ENCODE measurements around the gene LRTM1. TPM values are rescaled to one million over a fixed set of nuclear protein-coding genes. Genes with fewer than 3 reads are reported as not detected.

The LRTM1 gene
- total RNA-seq, 1 experiment from 2014 or later = not detected

DNA sequence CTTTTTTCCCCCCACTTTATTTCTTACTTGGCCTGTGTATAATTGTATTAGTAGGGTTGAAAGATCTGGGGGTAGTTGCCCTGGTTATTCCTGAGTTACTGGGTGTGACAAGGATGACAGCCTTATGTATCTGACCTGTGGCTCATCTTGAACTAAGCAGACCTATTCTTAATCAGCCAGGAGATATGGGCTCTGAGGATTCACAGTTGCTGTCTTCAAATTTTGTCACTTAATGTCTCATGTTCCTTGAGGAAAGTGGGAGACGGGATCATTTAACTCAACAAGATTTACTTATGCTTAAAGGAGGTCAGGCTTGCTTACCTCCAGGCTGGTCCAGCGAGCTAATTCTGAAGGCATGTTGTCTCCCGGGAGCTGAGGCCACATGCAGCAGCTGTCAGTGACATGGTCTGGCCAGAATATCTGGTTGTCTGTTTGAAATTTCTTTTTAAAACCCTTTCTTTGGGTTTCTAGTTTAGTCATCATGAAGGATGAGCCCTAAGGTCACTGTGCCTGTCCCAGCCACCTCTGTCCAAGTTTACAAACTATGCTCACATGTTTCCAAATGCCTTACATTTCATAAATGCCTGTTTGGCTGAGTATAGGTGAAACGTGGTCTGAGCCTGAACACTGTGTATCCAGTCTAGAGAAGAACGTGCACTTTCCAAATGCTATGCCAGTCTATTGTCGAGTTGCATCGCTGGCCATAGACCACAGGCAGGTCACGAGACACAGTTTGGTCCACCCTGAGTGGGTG lies 26.8 kb downstream of the LRTM1 start:
- ChIA-PET POLR2A (interaction anchor here (3.1 kb wide), 1 partner anchor 10 kb away, joined by 9 read pairs; no protein-coding TSS in a partner anchor), CTCF (interaction anchor here (1.2 kb wide), 1 partner anchor 31 kb away, joined by 3 read pairs; no protein-coding TSS in a partner anchor)
- peaks cover 27% of the 10 kb centered on the region for H3K36me3 Mint-ChIP-seq (ENCODE audit: insufficient read depth, unreplicated experiment)
- H3K4me1 Mint-ChIP-seq (ENCODE audit: insufficient read depth, unreplicated experiment) = peaks cover 22% of the 10 kb centered on the region
- TF ChIP-seq, protein P1, sequence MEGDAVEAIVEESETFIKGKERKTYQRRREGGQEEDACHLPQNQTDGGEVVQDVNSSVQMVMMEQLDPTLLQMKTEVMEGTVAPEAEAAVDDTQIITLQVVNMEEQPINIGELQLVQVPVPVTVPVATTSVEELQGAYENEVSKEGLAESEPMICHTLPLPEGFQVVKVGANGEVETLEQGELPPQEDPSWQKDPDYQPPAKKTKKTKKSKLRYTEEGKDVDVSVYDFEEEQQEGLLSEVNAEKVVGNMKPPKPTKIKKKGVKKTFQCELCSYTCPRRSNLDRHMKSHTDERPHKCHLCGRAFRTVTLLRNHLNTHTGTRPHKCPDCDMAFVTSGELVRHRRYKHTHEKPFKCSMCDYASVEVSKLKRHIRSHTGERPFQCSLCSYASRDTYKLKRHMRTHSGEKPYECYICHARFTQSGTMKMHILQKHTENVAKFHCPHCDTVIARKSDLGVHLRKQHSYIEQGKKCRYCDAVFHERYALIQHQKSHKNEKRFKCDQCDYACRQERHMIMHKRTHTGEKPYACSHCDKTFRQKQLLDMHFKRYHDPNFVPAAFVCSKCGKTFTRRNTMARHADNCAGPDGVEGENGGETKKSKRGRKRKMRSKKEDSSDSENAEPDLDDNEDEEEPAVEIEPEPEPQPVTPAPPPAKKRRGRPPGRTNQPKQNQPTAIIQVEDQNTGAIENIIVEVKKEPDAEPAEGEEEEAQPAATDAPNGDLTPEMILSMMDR (IDR thresholded peaks at IDR 0.05; ENCODE audit: unreplicated experiment) = no peak
- H3K4me3 Mint-ChIP-seq (ENCODE audit: unreplicated experiment) = no peak overlapping the region
- no peak overlapping the region for H3K27ac Mint-ChIP-seq (ENCODE audit: low read depth, unreplicated experiment)
- no peak for DNase-seq (ENCODE audit: unreplicated experiment)
- BruUV-seq (replicated peaks) = no TSS peak
- H3K27me3 Mint-ChIP-seq (ENCODE audit: insufficient read depth, unreplicated experiment) = no peaks in the 10 kb centered on the region
- intact Hi-C loops (cut with micrococcal nuclease) = no loop called here
- H3K9me3 Mint-ChIP-seq (ENCODE audit: unreplicated experiment) = no peaks in the 10 kb centered on the region

- peaks cover 29% of the 10 kb centered on the region for H3K4me1 Mint-ChIP-seq (ENCODE audit: insufficient read depth, unreplicated experiment)
- no peak for DNase-seq (ENCODE audit: unreplicated experiment)
- H3K4me3 Mint-ChIP-seq (ENCODE audit: unreplicated experiment) = no peak overlapping the region
- BruUV-seq (replicated peaks) = no TSS peak
- intact Hi-C loops (cut with micrococcal nuclease) = loop anchor here (10.0 kb wide), 1 partner anchor 86 kb away; no protein-coding TSS in a partner anchor
- H3K36me3 Mint-ChIP-seq (ENCODE audit: insufficient read depth, unreplicated experiment) = peaks cover 25% of the 10 kb centered on the region
- TF ChIP-seq, protein P1 (IDR thresholded peaks at IDR 0.05; ENCODE audit: unreplicated experiment) = no peak
- peak overlapping the region; percentile 77 for H3K27ac Mint-ChIP-seq (ENCODE audit: low read depth, unreplicated experiment)
- ChIA-PET POLR2A (interaction anchor here (1.5 to 3.1 kb wide), 2 partner anchors 9 to 17 kb away, joined by 5 to 9 read pairs; no protein-coding TSS in a partner anchor), CTCF (interaction anchor here (0.6 to 1.2 kb wide), 3 partner anchors 18 to 70 kb away, joined by 3 read pairs; no protein-coding TSS in a partner anchor)
- no peaks in the 10 kb centered on the region for H3K27me3 Mint-ChIP-seq (ENCODE audit: insufficient read depth, unreplicated experiment)
- H3K9me3 Mint-ChIP-seq (ENCODE audit: unreplicated experiment) = no peaks in the 10 kb centered on the region
These were observed 28.6 kb downstream of the LRTM1 start for GRCh38 chr3:54899273-54899672.

DNA sequence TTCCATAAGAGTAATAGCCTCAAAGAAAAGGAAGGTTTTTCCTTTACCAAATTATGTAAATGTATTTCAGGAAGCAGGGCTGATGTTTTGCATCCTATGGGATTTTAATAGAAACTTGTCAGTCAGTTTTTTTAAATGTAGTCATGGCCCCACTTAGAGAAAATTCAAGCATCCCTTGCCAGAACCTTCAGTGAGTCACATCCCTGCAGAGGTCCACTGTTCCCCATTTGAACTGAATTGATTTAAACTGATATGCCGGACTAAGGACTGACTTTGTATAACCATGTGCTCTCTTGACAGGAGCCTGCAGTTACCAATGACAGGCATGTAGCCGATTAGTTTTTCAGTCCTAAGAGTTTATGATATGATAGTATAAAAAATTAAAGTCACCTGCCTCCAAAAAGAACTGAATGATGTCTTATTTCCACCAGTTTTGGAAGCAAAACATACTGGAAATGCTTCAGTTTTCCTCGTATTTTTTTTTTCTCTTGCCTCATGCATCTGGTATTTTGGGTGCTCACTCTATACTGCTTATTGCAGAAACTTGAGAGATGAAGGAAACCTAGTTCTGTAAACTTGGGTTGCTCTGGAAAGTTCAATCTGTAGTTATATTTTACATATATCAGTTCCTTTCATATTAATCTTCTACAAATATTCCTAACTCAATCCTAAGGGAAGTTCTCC lies 30.7 kb downstream of the LRTM1 start:
- no peaks in the 10 kb centered on the region for H3K27me3 Mint-ChIP-seq (ENCODE audit: insufficient read depth, unreplicated experiment)
- peaks cover 20% of the 10 kb centered on the region for H3K36me3 Mint-ChIP-seq (ENCODE audit: insufficient read depth, unreplicated experiment)
- H3K4me3 Mint-ChIP-seq (ENCODE audit: unreplicated experiment) = no peak overlapping the region
- ChIA-PET CTCF (no interaction called here), POLR2A (no interaction called here)
- DNase-seq (ENCODE audit: unreplicated experiment) = no peak
- no peak overlapping the region for H3K27ac Mint-ChIP-seq (ENCODE audit: low read depth, unreplicated experiment)
- TF ChIP-seq, protein P1 (IDR thresholded peaks at IDR 0.05; ENCODE audit: unreplicated experiment) = no peak
- H3K9me3 Mint-ChIP-seq (ENCODE audit: unreplicated experiment) = no peaks in the 10 kb centered on the region
- no TSS peak for BruUV-seq (replicated peaks)
- H3K4me1 Mint-ChIP-seq (ENCODE audit: insufficient read depth, unreplicated experiment) = peaks cover 34% of the 10 kb centered on the region
- intact Hi-C loops (cut with micrococcal nuclease) = loop anchor here (10.0 kb wide), 1 partner anchor 88 kb away; no protein-coding TSS in a partner anchor

- Mint-ChIP-seq H3K4me3 (ENCODE audit: unreplicated experiment) (no peak overlapping the region), H3K27me3 (ENCODE audit: insufficient read depth, unreplicated experiment) (no peaks in the 10 kb centered on the region), H3K4me1 (ENCODE audit: insufficient read depth, unreplicated experiment) (peaks cover 41% of the 10 kb centered on the region), H3K27ac (ENCODE audit: low read depth, unreplicated experiment) (peak overlapping the region; percentile 49), H3K9me3 (ENCODE audit: unreplicated experiment) (no peaks in the 10 kb centered on the region), H3K36me3 (ENCODE audit: insufficient read depth, unreplicated experiment) (peaks cover 13% of the 10 kb centered on the region)
- CTCF ChIA-PET = no interaction called here
- intact Hi-C loops (cut with micrococcal nuclease) = loop anchor here (10.0 kb wide), 1 partner anchor 89 kb away; no protein-coding TSS in a partner anchor
- POLR2A ChIA-PET = no interaction called here
- no peak for DNase-seq (ENCODE audit: unreplicated experiment)
- TF ChIP-seq, protein P1 (IDR thresholded peaks at IDR 0.05; ENCODE audit: unreplicated experiment) = no peak
- no TSS peak for BruUV-seq (replicated peaks)
These were observed 32.2 kb downstream of the LRTM1 start for GRCh38 chr3:54895613-54896012.

Data from MCF 10A (cell line).